Measurements from ENCODE around the gene APRT. TPM values are rescaled to one million over a fixed set of nuclear protein-coding genes. Genes with fewer than 3 reads are reported as not detected.

APRT gene
- total RNA-seq, 1 experiment from 2014 or later: 311 TPM

GRCh38 chr16:88817785-88818574 lies 6.3 kb upstream of the APRT start:
- H3K79me2 ChIP-seq (ENCODE audit: insufficient read depth, low read length): no peaks in the 10 kb centered on the region
- ATAC-seq (no peak), DNase-seq (ENCODE audit: low read depth, low spot score) (no peak)
- H3K27ac ChIP-seq (ENCODE audit: low read depth, low read length): no peak overlapping the region; the same call in 1 of the 2 replicates
- no peak overlapping the region for H2AFZ ChIP-seq (ENCODE audit: low read depth, low read length, poor library complexity, severe bottlenecking)
- ChIA-PET RAD21 (ENCODE audit: low non-redundant PET in 1 of 2, low total read pairs in 2 of 2, uncharacterized antibody in 2 of 2, unreplicated experiment in 2 of 2) (no interaction called here), CTCF (interaction anchor here (1.1 to 2.4 kb wide), 2 partner anchors 39 to 349 kb away, joined by 3 to 9 read pairs; partner anchors contain the start of genes GALNS and TRAPPC2L), POLR2A (no interaction called here)
- intact Hi-C loops (cut with micrococcal nuclease): loop anchor here (10.0 kb wide), 2 partner anchors 237 to 747 kb away; partner anchors contain the start of gene RPL13
- no peak overlapping the region for H3K4me3 ChIP-seq (replicated peaks in 1 of 2; ENCODE audit: low read depth in 1 of 2, low read length in 2 of 2)
- H3K9ac ChIP-seq (ENCODE audit: low read length): no peak overlapping the region
- BruUV-seq (replicated peaks): no TSS peak
- H3K27me3 ChIP-seq (ENCODE audit: insufficient read depth, low read length): no peaks in the 10 kb centered on the region
- H3K9me2 ChIP-seq (ENCODE audit: insufficient read depth): no peaks in the 10 kb centered on the region
- no peak overlapping the region for H3K4me2 ChIP-seq (ENCODE audit: low read length)
- TF ChIP-seq ZFX (IDR thresholded peaks at IDR 0.05) (0 out of 2 replicates have a peak, but pooled peaks have one; percentile 6), EGR1 (IDR thresholded peaks at IDR 0.05; ENCODE audit: low read depth) (no peak), POLR2AphosphoS5 (IDR thresholded peaks at IDR 0.05; ENCODE audit: low read depth, low read length) (peak; percentile 21; the same call in 1 of the 2 replicates)
- H4K20me1 ChIP-seq (ENCODE audit: insufficient read depth): no peaks in the 10 kb centered on the region
- H3K4me1 ChIP-seq (ENCODE audit: control insufficient read depth in 1 of 2, insufficient read depth in 2 of 2, low read length in 2 of 2): peaks cover 9 to 18% of the 10 kb centered on the region in 2 experiments
- H3K9me3 ChIP-seq (ENCODE audit: control insufficient read depth in 1 of 2, insufficient read depth in 1 of 2, low read depth in 1 of 2, low read length in 2 of 2): no peaks in the 10 kb centered on the region
- H3K36me3 ChIP-seq (ENCODE audit: control insufficient read depth in 1 of 2, insufficient read depth in 2 of 2, low read length in 2 of 2): no peaks in the 10 kb centered on the region

- Histone ChIP-seq H3K4me2 (ENCODE audit: low read length) (no peak overlapping the region), H2AFZ (ENCODE audit: low read depth, low read length, poor library complexity, severe bottlenecking) (no peak overlapping the region), H3K4me1 (ENCODE audit: control insufficient read depth in 1 of 2, insufficient read depth in 2 of 2, low read length in 2 of 2) (peaks cover 11 to 29% of the 10 kb centered on the region in 2 experiments), H3K9me2 (ENCODE audit: insufficient read depth) (no peaks in the 10 kb centered on the region), H3K9ac (ENCODE audit: low read length) (no peak overlapping the region), H3K4me3 (replicated peaks in 1 of 2; ENCODE audit: low read depth in 1 of 2, low read length in 2 of 2) (no peak overlapping the region), H3K36me3 (ENCODE audit: control insufficient read depth in 1 of 2, insufficient read depth in 2 of 2, low read length in 2 of 2) (no peaks in the 10 kb centered on the region), H3K9me3 (ENCODE audit: control insufficient read depth in 1 of 2, insufficient read depth in 1 of 2, low read depth in 1 of 2, low read length in 2 of 2) (no peaks in the 10 kb centered on the region), H3K27ac (ENCODE audit: low read depth, low read length) (no peak overlapping the region), H3K79me2 (ENCODE audit: insufficient read depth, low read length) (no peaks in the 10 kb centered on the region), H3K27me3 (ENCODE audit: insufficient read depth, low read length) (no peaks in the 10 kb centered on the region), H4K20me1 (ENCODE audit: insufficient read depth) (no peaks in the 10 kb centered on the region)
- ChIA-PET CTCF (interaction anchor here (2.4 kb wide), 1 partner anchor 40 kb away, joined by 9 read pairs; the partner anchor contains the start of genes GALNS and TRAPPC2L), RAD21 (ENCODE audit: low non-redundant PET in 1 of 2, low total read pairs in 2 of 2, uncharacterized antibody in 2 of 2, unreplicated experiment in 2 of 2) (no interaction called here), POLR2A (no interaction called here)
- DNase-seq (ENCODE audit: low read depth, low spot score): no peak
- ATAC-seq: no peak
- intact Hi-C loops (cut with micrococcal nuclease): loop anchor here (1.0 to 10.0 kb wide), 4 partner anchors 40 to 748 kb away; partner anchors contain the start of genes RPL13 and TRAPPC2L
- no TSS peak for BruUV-seq (replicated peaks)
- TF ChIP-seq ZFX (IDR thresholded peaks at IDR 0.05): no peak
- no peak for TF ChIP-seq ELF1 (IDR thresholded peaks at IDR 0.05; ENCODE audit: borderline replicate concordance, low read depth)
These were observed 5.2 kb upstream of the APRT start for GRCh38 chr16:88816736-88817535.
